HG03575 (cell line): ENCODE results near the gene HSD17B10.
"Not testable (repeated sequence)": the region's sequence is repeated elsewhere in the genome, so short reads cannot be mapped to it uniquely, and the experiment has no call there.

Experiments used
- ATAC-seq: cut with Tn5 transposase; IDR thresholded peaks from one replicate; pipeline ENCODE4 v1.9.1; 2021; ENCODE audit not compliant: unreplicated experiment, insufficient number of reproducible peaks, low FRiP score; ENCODE audit errors: extremely low read depth

Gene HSD17B10

GRCh38 chrX:53433651-53434639, at the start of gene HSD17B10:
Gene HSD17B10 (minus strand): TSS chrX:53434370. CDS start chrX:53434345, 25 bp downstream.
- peak; percentile 69 for ATAC-seq

- ATAC-seq, result no peak
These were observed 49.2 kb upstream of the HSD17B10 start for GRCh38 chrX:53483416-53483815.

GRCh38 chrX:53481816-53482465, 47.8 kb upstream of the HSD17B10 start:
- no peak for ATAC-seq

GRCh38 chrX:53481093-53481492, 46.9 kb upstream of the HSD17B10 start:
- ATAC-seq, result no peak

- ATAC-seq, result no peak
These were observed 45.1 kb upstream of the HSD17B10 start for GRCh38 chrX:53479301-53479700.

GRCh38 chrX:53476371-53476770, 42.2 kb upstream of the HSD17B10 start:
- ATAC-seq, result no peak

GRCh38 chrX:53474707-53475106, 40.5 kb upstream of the HSD17B10 start:
- ATAC-seq, result no peak

GRCh38 chrX:53471346-53471745, 37.2 kb upstream of the HSD17B10 start:
- no peak for ATAC-seq

GRCh38 chrX:53468659-53469058, 34.5 kb upstream of the HSD17B10 start:
- ATAC-seq, result not testable (repeated sequence)

GRCh38 chrX:53458082-53458481, 23.9 kb upstream of the HSD17B10 start:
- no peak for ATAC-seq

- no peak for ATAC-seq
These were observed 22.1 kb upstream of the HSD17B10 start for GRCh38 chrX:53456254-53456653.

- ATAC-seq, result no peak
These were observed 18.6 kb upstream of the HSD17B10 start for GRCh38 chrX:53452812-53453211.

- ATAC-seq, result no peak
These were observed 15.5 kb upstream of the HSD17B10 start for GRCh38 chrX:53449632-53450031.

- ATAC-seq, result no peak
These were observed 13.3 kb upstream of the HSD17B10 start for GRCh38 chrX:53447441-53447840.

GRCh38 chrX:53445977-53446376, 11.8 kb upstream of the HSD17B10 start:
- ATAC-seq, result no peak

- no peak for ATAC-seq
These were observed 8.1 kb upstream of the HSD17B10 start for GRCh38 chrX:53442322-53442631.

- ATAC-seq, result no peak
These were observed 7.6 kb upstream of the HSD17B10 start for GRCh38 chrX:53441531-53442321.

- ATAC-seq, result no peak
These were observed 6.7 kb upstream of the HSD17B10 start for GRCh38 chrX:53440621-53441517.

GRCh38 chrX:53440101-53440500, 5.9 kb upstream of the HSD17B10 start:
- ATAC-seq, result no peak
